Vagina (tissue), 2 donors: Measurements from ENCODE around the gene UBR4. TPM values are rescaled to one million over a fixed set of nuclear protein-coding genes. Genes with fewer than 3 reads are reported as not detected.

ENCODE experiments used
- DNase-seq, 2 donors: peaks; one replicate each; pipeline ENCODE4 v3.0.0-alpha.2; 2017; ENCODE audit errors: extremely low spot score in 2 of 2
- H3K27ac ChIP-seq: fragments of 200-600 bp; sonication (generic); one replicate; pipeline ENCODE4 v1.5.1; 2019
- H3K27me3 ChIP-seq: fragments of 200-600 bp; sonication (generic); one replicate; pipeline ENCODE4 v1.5.1; 2019
- H3K36me3 ChIP-seq, 2 donors: fragments of 200-600 bp; sonication (generic); one replicate each; pipeline ENCODE4 v1.5.1; 2017 to 2019
- H3K4me1 ChIP-seq: fragments of 200-600 bp; sonication (generic); one replicate; pipeline ENCODE4 v1.5.1; 2019
- H3K4me3 ChIP-seq, 2 donors: fragments of 200-600 bp; sonication (generic); 1 replicate in 1 of 2; 2 replicates in 1 of 2; pipeline ENCODE4 v1.5.1; 2016 to 2019
- H3K9me3 ChIP-seq: fragments of 200-600 bp; sonication (generic); one replicate; pipeline ENCODE4 v1.5.1; 2019
- CTCF ChIP-seq, 3 experiments: fragments of 450-650 bp in 2 of 3; fragments of 200-600 bp in 1 of 3; sonication (generic) in 1 of 3; IDR thresholded peaks; one replicate each; pipeline ENCODE4 v1.5.1; 2017 to 2019; ENCODE audit warnings: antibody characterized with exemption in 3 of 3, mild to moderate bottlenecking in 2 of 3, moderate library complexity in 2 of 3
- POLR2A ChIP-seq, 2 donors: fragments of 450-650 bp; IDR thresholded peaks; one replicate each; pipeline ENCODE4 v1.6.1; 2017; ENCODE audit warnings: antibody characterized with exemption in 2 of 2, mild to moderate bottlenecking in 2 of 2, moderate library complexity in 2 of 2
- POLR2AphosphoS5 ChIP-seq, 2 donors: sonication (generic); formaldehyde crosslinking; IDR thresholded peaks; one replicate each; pipeline ENCODE4 v1.9.0; 2017; ENCODE audit warnings: antibody characterized with exemption in 2 of 2, mild to moderate bottlenecking in 2 of 2, low read depth in 1 of 2; ENCODE audit not compliant: insufficient read depth in 1 of 2
- intact Hi-C: fragments of 100-400 bp; cut with DNase I; formaldehyde crosslinking; loops from one replicate; pipeline ENCODE4 v1.15.1; 2023
- total RNA-seq: library from RNA; depleted of rRNA; stranded (reverse); fragments of >200 nt; gene quantifications from one replicate; pipeline ENCODE4 v1.2.3, GENCODE V29; 2016

The UBR4 gene
- total RNA-seq, 1 donor from 2014 or later, result 157 TPM

GRCh38 chr1:19254416-19254815 is 44.4 kb upstream of the UBR4 start:
- H3K9me3 ChIP-seq, result no peaks in the 10 kb centered on the region
- no peak for TF ChIP-seq CTCF (IDR thresholded peaks at IDR 0.05)
- no peak for TF ChIP-seq POLR2A (IDR thresholded peaks at IDR 0.05)
- no peak for TF ChIP-seq POLR2AphosphoS5 (IDR thresholded peaks at IDR 0.05; ENCODE audit: insufficient read depth in 1 of 2, low read depth in 1 of 2)
- intact Hi-C loops, result no loop called here
- H3K36me3 ChIP-seq, result peaks cover 0 to 39% of the 10 kb centered on the region in 2 donors
- H3K4me1 ChIP-seq, result peaks cover 40% of the 10 kb centered on the region
- no peak for DNase-seq
- no peak overlapping the region for H3K4me3 ChIP-seq
- no peak overlapping the region for H3K27ac ChIP-seq
- H3K27me3 ChIP-seq, result no peaks in the 10 kb centered on the region

- H3K9me3 ChIP-seq, result no peaks in the 10 kb centered on the region
- peak within 1 kb of the TSS; percentile 73 to 75 for H3K4me3 ChIP-seq
- DNase-seq, result no peak
- H3K27me3 ChIP-seq, result no peaks in the 10 kb centered on the region
- peaks cover 0 to 12% of the 10 kb centered on the region in 2 donors for H3K36me3 ChIP-seq
- H3K27ac ChIP-seq, result peak within 1 kb of the TSS; percentile 89
- H3K4me1 ChIP-seq, result peaks cover 43% of the 10 kb centered on the region
- intact Hi-C loops, result no loop called here
- TF ChIP-seq POLR2A (IDR thresholded peaks at IDR 0.05), result no peak
- TF ChIP-seq CTCF (IDR thresholded peaks at IDR 0.05), result peak in 1 of 3 experiments; percentile 38
- peak; percentile 90 to 94 for TF ChIP-seq POLR2AphosphoS5 (IDR thresholded peaks at IDR 0.05; ENCODE audit: insufficient read depth in 1 of 2, low read depth in 1 of 2)
Measured at GRCh38 chr1:19251305-19252196, 41.5 kb upstream of the UBR4 start, which contains the start of the genes EMC1 and MRTO4. Gene EMC1 (minus strand): TSS chr1:19251524. CDS start chr1:19251509, 15 bp downstream. Gene MRTO4 (plus strand): TSS chr1:19251805. CDS start chr1:19251836, 31 bp downstream.

- intact Hi-C loops, result no loop called here
- TF ChIP-seq POLR2AphosphoS5 (IDR thresholded peaks at IDR 0.05; ENCODE audit: insufficient read depth in 1 of 2, low read depth in 1 of 2) (no peak), CTCF (IDR thresholded peaks at IDR 0.05) (no peak), POLR2A (IDR thresholded peaks at IDR 0.05) (no peak)
Measured at GRCh38 chr1:19250629-19251304, 40.7 kb upstream of the UBR4 start.

GRCh38 chr1:19240673-19241538 is 30.8 kb upstream of the UBR4 start:
- Histone ChIP-seq H3K36me3 (peaks cover 5 to 79% of the 10 kb centered on the region in 2 donors), H3K9me3 (no peaks in the 10 kb centered on the region), H3K4me1 (no peaks in the 10 kb centered on the region), H3K27ac (peak overlapping the region; percentile 25), H3K4me3 (no peak overlapping the region), H3K27me3 (no peaks in the 10 kb centered on the region)
- peak; percentile 71 to 91 (median 85) for TF ChIP-seq CTCF (IDR thresholded peaks at IDR 0.05)
- no peak for TF ChIP-seq POLR2A (IDR thresholded peaks at IDR 0.05)
- no peak for DNase-seq
- intact Hi-C loops, result loop anchor here (10.0 kb wide), 1 partner anchor 356 kb away; no protein-coding TSS in a partner anchor

More at GRCh38 chr1:19250629-19251304, 40.7 kb upstream of the UBR4 start:
- no peaks in the 10 kb centered on the region for H3K9me3 ChIP-seq
- H3K27me3 ChIP-seq, result no peaks in the 10 kb centered on the region
- H3K27ac ChIP-seq, result peak overlapping the region; percentile 89
- no peak for DNase-seq
- H3K4me3 ChIP-seq, result peak overlapping the region; percentile 73 to 75
- peaks cover 0 to 4% of the 10 kb centered on the region in 2 donors for H3K36me3 ChIP-seq
- H3K4me1 ChIP-seq, result peaks cover 43% of the 10 kb centered on the region
